Measurements from ENCODE around the gene PHF2.
"Not testable (repeated sequence)": the region's sequence is repeated elsewhere in the genome, so short reads cannot be mapped to it uniquely, and the experiment has no call there.

Gene PHF2

GRCh38 chr9:93669116-93669957, 93.0 kb downstream of the PHF2 start:
- Mint-ChIP-seq H3K9me3 (no peaks in the 10 kb centered on the region), H3K27ac (peak overlapping the region in 1 of 3 experiments; percentile 11), H3K27me3 (ENCODE audit: low read depth) (peaks cover 11% of the 10 kb centered on the region), H3K4me1 (no peaks in the 10 kb centered on the region), H3K36me3 (ENCODE audit: low read depth) (peaks cover 7% of the 10 kb centered on the region), H3K4me3 (no peak overlapping the region)
- TF ChIP-seq CTCF (IDR thresholded peaks at IDR 0.05; ENCODE audit: unreplicated experiment in 3 of 3): no peak

DNA sequence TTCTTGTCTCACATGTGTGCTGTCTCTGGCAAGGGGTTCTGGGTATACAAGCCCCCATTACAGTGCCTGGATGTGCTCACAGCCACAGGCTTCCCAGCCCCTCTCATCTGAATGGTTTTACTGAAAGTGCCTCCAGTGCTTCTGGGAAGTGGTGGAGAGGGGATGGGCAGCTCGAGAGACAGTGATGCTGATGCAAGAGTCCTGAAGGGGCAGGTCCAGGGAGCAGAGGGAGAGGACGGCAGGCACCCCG, 93.5 kb downstream of the PHF2 start:
- no peaks in the 10 kb centered on the region for H3K4me1 Mint-ChIP-seq
- H3K9me3 Mint-ChIP-seq: no peaks in the 10 kb centered on the region
- peak overlapping the region in 1 of 3 experiments; percentile 11 for H3K27ac Mint-ChIP-seq
- TF ChIP-seq CTCF (IDR thresholded peaks at IDR 0.05; ENCODE audit: unreplicated experiment in 3 of 3): no peak
- H3K4me3 Mint-ChIP-seq: no peak overlapping the region
- peaks cover 9% of the 10 kb centered on the region for H3K36me3 Mint-ChIP-seq (ENCODE audit: low read depth)
- H3K27me3 Mint-ChIP-seq (ENCODE audit: low read depth): peaks cover 11% of the 10 kb centered on the region

GRCh38 chr9:93670208-93671019, 94.0 kb downstream of the PHF2 start:
- Mint-ChIP-seq H3K4me1 (no peaks in the 10 kb centered on the region), H3K27ac (no peak overlapping the region), H3K9me3 (no peaks in the 10 kb centered on the region), H3K36me3 (ENCODE audit: low read depth) (peaks cover 9% of the 10 kb centered on the region), H3K4me3 (no peak overlapping the region), H3K27me3 (ENCODE audit: low read depth) (peaks cover 11% of the 10 kb centered on the region)
- no peak for TF ChIP-seq CTCF (IDR thresholded peaks at IDR 0.05; ENCODE audit: unreplicated experiment in 3 of 3)

GRCh38 chr9:93671020-93671338, 94.6 kb downstream of the PHF2 start:
- Mint-ChIP-seq H3K4me3 (no peak overlapping the region), H3K27ac (no peak overlapping the region), H3K9me3 (no peaks in the 10 kb centered on the region), H3K4me1 (no peaks in the 10 kb centered on the region), H3K36me3 (ENCODE audit: low read depth) (peaks cover 9% of the 10 kb centered on the region), H3K27me3 (ENCODE audit: low read depth) (peaks cover 11% of the 10 kb centered on the region)
- no peak for TF ChIP-seq CTCF (IDR thresholded peaks at IDR 0.05; ENCODE audit: unreplicated experiment in 3 of 3)

DNA sequence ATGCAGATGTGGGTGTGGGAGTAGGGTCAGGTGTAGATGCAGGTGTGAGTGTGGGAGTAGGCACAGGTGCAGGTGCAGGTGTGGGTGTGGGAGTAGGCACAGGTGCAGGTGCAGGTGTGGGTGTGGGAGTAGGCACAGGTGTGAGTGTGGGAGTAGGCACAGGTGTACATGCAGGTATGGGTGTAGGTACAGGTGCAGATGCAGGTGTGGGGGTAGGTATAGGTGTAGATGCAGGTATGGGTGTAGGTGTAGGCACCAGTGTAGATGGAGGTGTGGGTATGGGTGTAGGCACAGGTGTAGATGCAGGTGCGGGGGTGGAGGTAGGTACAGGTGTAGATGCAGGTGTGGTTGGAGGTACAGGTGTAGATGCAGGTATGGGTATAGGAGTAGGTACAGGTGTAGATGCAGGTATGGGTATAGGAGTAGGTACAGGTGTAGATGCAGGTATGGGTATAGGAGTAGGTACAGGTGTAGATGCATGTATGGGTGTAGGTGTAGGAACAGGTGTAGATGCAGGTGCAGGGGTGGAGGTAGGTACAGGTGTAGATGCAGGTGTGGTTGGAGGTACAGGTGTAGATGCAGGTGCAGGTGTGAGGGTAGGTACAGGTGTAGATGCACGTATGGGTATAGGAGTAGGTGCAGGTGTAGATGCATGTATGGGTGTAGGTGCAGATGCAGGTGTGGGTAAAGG, 96.1 kb downstream of the PHF2 start:
- peaks cover 11% of the 10 kb centered on the region for H3K36me3 Mint-ChIP-seq (ENCODE audit: low read depth)
- H3K27ac Mint-ChIP-seq: not testable (repeated sequence)

DNA sequence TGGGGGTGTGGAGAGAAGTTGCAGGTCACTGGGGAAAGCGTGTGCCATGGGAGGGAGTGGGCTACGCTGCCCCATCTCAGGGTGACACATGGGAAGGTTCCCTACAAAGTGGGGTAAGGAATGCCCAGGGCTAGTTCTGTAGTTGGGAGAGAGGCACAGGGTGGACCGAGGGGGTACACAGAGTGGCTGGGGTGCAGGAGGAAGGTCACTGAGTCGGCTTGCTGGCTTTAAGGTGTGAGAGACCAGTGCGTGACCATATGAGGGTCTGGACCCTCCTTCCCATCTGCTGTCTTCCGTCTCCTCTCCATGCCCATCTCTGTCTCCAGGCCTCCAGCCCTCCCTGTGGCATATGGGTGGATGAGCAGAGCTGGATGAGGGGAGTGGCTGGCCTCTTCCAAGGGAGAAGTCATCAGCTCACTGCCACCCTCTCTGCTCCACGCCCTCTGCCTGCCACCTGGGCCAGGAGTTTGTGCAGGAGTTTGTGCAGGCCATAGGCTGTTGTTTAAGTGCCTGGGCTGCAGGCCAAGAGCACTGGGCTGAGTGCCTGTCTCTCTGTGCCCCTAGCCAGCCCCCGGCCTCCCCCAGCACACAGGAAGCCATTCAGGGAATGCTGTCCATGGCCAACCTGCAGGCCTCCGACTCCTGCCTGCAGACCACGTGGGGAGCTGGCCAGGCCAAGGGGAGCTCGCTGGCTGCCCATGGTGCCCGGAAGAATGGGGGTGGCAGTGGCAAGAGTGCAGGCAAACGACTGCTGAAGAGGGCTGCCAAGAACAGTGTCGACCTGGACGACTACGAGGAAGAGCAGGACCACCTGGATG, 96.8 kb downstream of the PHF2 start:
- Mint-ChIP-seq H3K9me3 (no peaks in the 10 kb centered on the region), H3K4me3 (no peak overlapping the region), H3K36me3 (ENCODE audit: low read depth) (peaks cover 17% of the 10 kb centered on the region), H3K27ac (no peak overlapping the region), H3K4me1 (no peaks in the 10 kb centered on the region), H3K27me3 (ENCODE audit: low read depth) (peaks cover 11% of the 10 kb centered on the region)
- no peak for TF ChIP-seq CTCF (IDR thresholded peaks at IDR 0.05; ENCODE audit: unreplicated experiment in 3 of 3)

More for the DNA sequence above, 96.1 kb downstream of the PHF2 start:
- not testable (repeated sequence) for H3K9me3 Mint-ChIP-seq, H3K4me3 Mint-ChIP-seq, H3K4me1 Mint-ChIP-seq
- H3K27me3 Mint-ChIP-seq (ENCODE audit: low read depth): peaks cover 11% of the 10 kb centered on the region
